HL-60 (cell line): ENCODE data around the gene XIRP2.

ENCODE experiments used
- DNase-seq, 2 experiments: peaks; one replicate each; pipeline ENCODE4 v3.0.0-alpha.2; 2010 to 2020; ENCODE audit warnings: low read depth in 1 of 2, low spot score in 1 of 2
- H3K27ac ChIP-seq: fragments of 250-450 bp; sonication (Bioruptor Pico); replicated peaks from 2 replicates; pipeline ENCODE4 v1.5.1; 2020; ENCODE audit warnings: mild to moderate bottlenecking, moderate library complexity
- H3K27me3 ChIP-seq: fragments of 250-450 bp; sonication (Bioruptor Pico); 2 replicates; pipeline ENCODE4 v1.5.1; 2021; ENCODE audit warnings: mild to moderate bottlenecking, moderate library complexity; ENCODE audit not compliant: insufficient read depth, poor library complexity, severe bottlenecking
- H3K4me3 ChIP-seq: replicated peaks from 2 replicates; pipeline ENCODE4 v1.5.1; 2011; ENCODE audit warnings: mild to moderate bottlenecking, control low read depth, low read length; ENCODE audit not compliant: insufficient read depth
- CTCF ChIP-seq: IDR thresholded peaks from one replicate; pipeline ENCODE4 v1.5.1; 2011; ENCODE audit warnings: low read length, control low read depth, inconsistent platforms; ENCODE audit not compliant: insufficient read depth
- GABPA ChIP-seq: IDR thresholded peaks from 2 replicates; pipeline ENCODE4 v1.6.1; 2012; ENCODE audit warnings: low read depth
- POLR2AphosphoS5 ChIP-seq: IDR thresholded peaks from 2 replicates; pipeline ENCODE4 v1.6.1; 2012; ENCODE audit warnings: low read depth
- REST ChIP-seq: IDR thresholded peaks from 2 replicates; pipeline ENCODE4 v1.6.1; 2012; ENCODE audit warnings: low read depth; ENCODE audit not compliant: insufficient replicate concordance
- SPI1 ChIP-seq: IDR thresholded peaks from 2 replicates; pipeline ENCODE4 v1.6.1; 2012; ENCODE audit warnings: low read depth, mild to moderate bottlenecking, borderline replicate concordance

The XIRP2 gene

GRCh38 chr2:167196461-167197252, 308.4 kb downstream of the XIRP2 start:
- no peak for TF ChIP-seq CTCF
- TF ChIP-seq SPI1, result peak; percentile 19; the same call in 1 of the 2 replicates
- TF ChIP-seq POLR2AphosphoS5, result peak; percentile 77
- no peak for TF ChIP-seq REST
- no peak for TF ChIP-seq GABPA
- H3K27ac ChIP-seq, result peak overlapping the region; percentile 40
- H3K27me3 ChIP-seq, result no peaks in the 10 kb centered on the region
- peak in 1 of 2 experiments; percentile 82 for DNase-seq
- H3K4me3 ChIP-seq, result no peak overlapping the region

- TF ChIP-seq SPI1 (no peak), REST (no peak), POLR2AphosphoS5 (no peak), CTCF (no peak)
Measured at GRCh38 chr2:167198009-167198408, 309.7 kb downstream of the XIRP2 start.

GRCh38 chr2:167198576-167198975, 310.3 kb downstream of the XIRP2 start:
- DNase-seq, result no peak
- Histone ChIP-seq H3K4me3 (no peak overlapping the region), H3K27ac (no peak overlapping the region), H3K27me3 (no peaks in the 10 kb centered on the region)
- TF ChIP-seq SPI1 (no peak), REST (no peak), POLR2AphosphoS5 (no peak), CTCF (no peak), GABPA (no peak)

More at GRCh38 chr2:167198009-167198408, 309.7 kb downstream of the XIRP2 start:
- H3K27ac ChIP-seq, result no peak overlapping the region; the same call in 1 of the 2 replicates
- no peak for DNase-seq
- H3K4me3 ChIP-seq, result no peak overlapping the region
- H3K27me3 ChIP-seq, result no peaks in the 10 kb centered on the region
